HL-60 (cell line): Measurements from ENCODE around the gene KCNQ1.

ENCODE experiments used
- DNase-seq, 2 experiments: peaks; one replicate each; pipeline ENCODE4 v3.0.0-alpha.2; 2010 to 2020; ENCODE audit warnings: low read depth in 1 of 2, low spot score in 1 of 2
- H3K27ac ChIP-seq: fragments of 250-450 bp; sonication (Bioruptor Pico); replicated peaks from 2 replicates; pipeline ENCODE4 v1.5.1; 2020; ENCODE audit warnings: mild to moderate bottlenecking, moderate library complexity
- H3K27me3 ChIP-seq: fragments of 250-450 bp; sonication (Bioruptor Pico); 2 replicates; pipeline ENCODE4 v1.5.1; 2021; ENCODE audit warnings: mild to moderate bottlenecking, moderate library complexity; ENCODE audit not compliant: insufficient read depth, poor library complexity, severe bottlenecking
- H3K4me3 ChIP-seq: replicated peaks from 2 replicates; pipeline ENCODE4 v1.5.1; 2011; ENCODE audit warnings: mild to moderate bottlenecking, control low read depth, low read length; ENCODE audit not compliant: insufficient read depth
- GABPA ChIP-seq: IDR thresholded peaks from 2 replicates; pipeline ENCODE4 v1.6.1; 2012; ENCODE audit warnings: low read depth
- POLR2AphosphoS5 ChIP-seq: IDR thresholded peaks from 2 replicates; pipeline ENCODE4 v1.6.1; 2012; ENCODE audit warnings: low read depth
- SPI1 ChIP-seq: IDR thresholded peaks from 2 replicates; pipeline ENCODE4 v1.6.1; 2012; ENCODE audit warnings: low read depth, mild to moderate bottlenecking, borderline replicate concordance
- TF ChIP-seq, protein P1 (sequence below): IDR thresholded peaks from 2 replicates; pipeline ENCODE4 v1.6.1; 2012; ENCODE audit warnings: low read depth; ENCODE audit not compliant: insufficient replicate concordance
- TF ChIP-seq, protein P2 (sequence below): IDR thresholded peaks from one replicate; pipeline ENCODE4 v1.5.1; 2011; ENCODE audit warnings: low read length, control low read depth, inconsistent platforms; ENCODE audit not compliant: insufficient read depth

The KCNQ1 gene

DNA sequence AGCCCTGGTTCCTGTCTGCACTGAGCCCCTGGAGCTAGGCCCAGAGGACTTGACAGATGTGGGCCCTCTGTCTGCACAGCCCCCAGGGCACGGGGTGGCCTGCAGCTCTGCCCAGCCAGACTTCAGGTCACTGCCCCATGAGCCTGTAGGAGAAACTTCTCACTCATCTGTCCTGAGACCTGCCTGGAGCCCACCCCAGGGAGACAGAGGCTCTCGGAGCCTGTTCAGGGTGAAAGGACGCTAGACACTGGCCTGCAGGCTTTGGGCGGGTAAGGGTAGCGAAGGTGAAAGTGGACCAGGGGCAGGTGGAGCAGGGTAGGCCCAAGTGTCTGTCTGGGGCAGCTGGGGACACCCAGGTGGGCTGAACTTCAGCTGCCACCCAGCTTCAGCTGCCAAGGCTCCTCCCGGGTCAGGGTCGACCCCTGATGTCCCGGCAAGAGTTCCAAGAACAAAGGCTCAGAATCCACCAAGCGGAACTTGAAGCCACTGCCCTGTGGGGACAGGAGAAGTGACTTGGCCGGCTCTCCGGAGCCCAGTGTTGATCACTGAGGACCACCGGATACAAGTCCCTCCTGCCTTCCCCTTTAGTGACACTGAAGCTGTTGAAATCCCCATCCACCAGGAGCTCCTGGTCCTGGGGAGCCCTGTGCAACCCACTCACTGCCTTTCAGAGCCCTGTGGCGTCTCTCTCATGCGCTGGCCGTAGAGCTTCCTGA lies 90.3 kb downstream of the KCNQ1 start:
- Histone ChIP-seq H3K27me3 (no peaks in the 10 kb centered on the region), H3K4me3 (no peak overlapping the region), H3K27ac (no peak overlapping the region)
- no peak for TF ChIP-seq SPI1
- TF ChIP-seq, protein P1, sequence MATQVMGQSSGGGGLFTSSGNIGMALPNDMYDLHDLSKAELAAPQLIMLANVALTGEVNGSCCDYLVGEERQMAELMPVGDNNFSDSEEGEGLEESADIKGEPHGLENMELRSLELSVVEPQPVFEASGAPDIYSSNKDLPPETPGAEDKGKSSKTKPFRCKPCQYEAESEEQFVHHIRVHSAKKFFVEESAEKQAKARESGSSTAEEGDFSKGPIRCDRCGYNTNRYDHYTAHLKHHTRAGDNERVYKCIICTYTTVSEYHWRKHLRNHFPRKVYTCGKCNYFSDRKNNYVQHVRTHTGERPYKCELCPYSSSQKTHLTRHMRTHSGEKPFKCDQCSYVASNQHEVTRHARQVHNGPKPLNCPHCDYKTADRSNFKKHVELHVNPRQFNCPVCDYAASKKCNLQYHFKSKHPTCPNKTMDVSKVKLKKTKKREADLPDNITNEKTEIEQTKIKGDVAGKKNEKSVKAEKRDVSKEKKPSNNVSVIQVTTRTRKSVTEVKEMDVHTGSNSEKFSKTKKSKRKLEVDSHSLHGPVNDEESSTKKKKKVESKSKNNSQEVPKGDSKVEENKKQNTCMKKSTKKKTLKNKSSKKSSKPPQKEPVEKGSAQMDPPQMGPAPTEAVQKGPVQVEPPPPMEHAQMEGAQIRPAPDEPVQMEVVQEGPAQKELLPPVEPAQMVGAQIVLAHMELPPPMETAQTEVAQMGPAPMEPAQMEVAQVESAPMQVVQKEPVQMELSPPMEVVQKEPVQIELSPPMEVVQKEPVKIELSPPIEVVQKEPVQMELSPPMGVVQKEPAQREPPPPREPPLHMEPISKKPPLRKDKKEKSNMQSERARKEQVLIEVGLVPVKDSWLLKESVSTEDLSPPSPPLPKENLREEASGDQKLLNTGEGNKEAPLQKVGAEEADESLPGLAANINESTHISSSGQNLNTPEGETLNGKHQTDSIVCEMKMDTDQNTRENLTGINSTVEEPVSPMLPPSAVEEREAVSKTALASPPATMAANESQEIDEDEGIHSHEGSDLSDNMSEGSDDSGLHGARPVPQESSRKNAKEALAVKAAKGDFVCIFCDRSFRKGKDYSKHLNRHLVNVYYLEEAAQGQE: no peak
- TF ChIP-seq GABPA: no peak
- TF ChIP-seq, protein P2, sequence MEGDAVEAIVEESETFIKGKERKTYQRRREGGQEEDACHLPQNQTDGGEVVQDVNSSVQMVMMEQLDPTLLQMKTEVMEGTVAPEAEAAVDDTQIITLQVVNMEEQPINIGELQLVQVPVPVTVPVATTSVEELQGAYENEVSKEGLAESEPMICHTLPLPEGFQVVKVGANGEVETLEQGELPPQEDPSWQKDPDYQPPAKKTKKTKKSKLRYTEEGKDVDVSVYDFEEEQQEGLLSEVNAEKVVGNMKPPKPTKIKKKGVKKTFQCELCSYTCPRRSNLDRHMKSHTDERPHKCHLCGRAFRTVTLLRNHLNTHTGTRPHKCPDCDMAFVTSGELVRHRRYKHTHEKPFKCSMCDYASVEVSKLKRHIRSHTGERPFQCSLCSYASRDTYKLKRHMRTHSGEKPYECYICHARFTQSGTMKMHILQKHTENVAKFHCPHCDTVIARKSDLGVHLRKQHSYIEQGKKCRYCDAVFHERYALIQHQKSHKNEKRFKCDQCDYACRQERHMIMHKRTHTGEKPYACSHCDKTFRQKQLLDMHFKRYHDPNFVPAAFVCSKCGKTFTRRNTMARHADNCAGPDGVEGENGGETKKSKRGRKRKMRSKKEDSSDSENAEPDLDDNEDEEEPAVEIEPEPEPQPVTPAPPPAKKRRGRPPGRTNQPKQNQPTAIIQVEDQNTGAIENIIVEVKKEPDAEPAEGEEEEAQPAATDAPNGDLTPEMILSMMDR: no peak
- no peak for TF ChIP-seq POLR2AphosphoS5
- DNase-seq: no peak

GRCh38 chr11:2535673-2536439 lies 91.0 kb downstream of the KCNQ1 start:
- Histone ChIP-seq H3K27ac (no peak overlapping the region), H3K27me3 (no peaks in the 10 kb centered on the region), H3K4me3 (no peak overlapping the region)
- TF ChIP-seq GABPA: no peak
- TF ChIP-seq, protein P1: no peak
- no peak for DNase-seq

DNA sequence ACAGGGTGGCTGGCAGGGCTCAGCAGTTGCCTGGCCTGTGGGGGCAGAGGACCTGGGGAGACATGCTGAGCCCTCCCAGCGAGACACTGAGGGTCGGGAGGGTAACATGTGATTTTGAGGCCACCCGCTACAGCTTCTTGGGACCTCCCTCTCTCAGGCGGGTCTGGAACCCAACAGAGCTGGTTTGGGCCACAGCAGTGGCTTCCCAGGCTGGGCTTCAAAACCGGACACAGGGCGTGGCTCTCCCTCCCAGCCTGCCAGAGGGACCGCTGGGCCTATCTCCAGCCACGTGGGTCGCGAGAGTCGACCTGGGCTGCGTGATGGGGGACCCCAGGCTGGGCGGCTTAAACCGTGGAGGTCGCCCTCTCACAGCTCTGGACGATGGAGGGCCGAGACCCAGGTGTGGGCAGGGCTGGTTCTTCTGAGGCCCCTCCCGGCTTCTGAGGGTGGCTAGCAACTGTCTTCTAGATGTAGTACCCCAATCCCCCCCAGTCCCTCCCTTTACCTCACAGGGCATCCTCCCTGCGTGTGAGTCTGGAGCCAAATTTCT lies 91.7 kb downstream of the KCNQ1 start:
- Histone ChIP-seq H3K27ac (no peak overlapping the region), H3K27me3 (no peaks in the 10 kb centered on the region), H3K4me3 (no peak overlapping the region)
- no peak for DNase-seq
- TF ChIP-seq SPI1 (no peak), GABPA (no peak), POLR2AphosphoS5 (no peak)
- TF ChIP-seq, protein P2: no peak
- TF ChIP-seq, protein P1: no peak
